ENCODE measurements around the gene ATP9B.

The ATP9B gene

GRCh38 chr18:79394534-79395307, 325.5 kb downstream of the ATP9B start:
- DNase-seq (ENCODE audit: extremely low read depth, low read depth) = no peak
- TF ChIP-seq CTCF (IDR thresholded peaks at IDR 0.05; ENCODE audit: low read depth, low read length) = no peak

GRCh38 chr18:79395308-79395640, 326.1 kb downstream of the ATP9B start:
- DNase-seq (ENCODE audit: extremely low read depth, low read depth) = no peak
- TF ChIP-seq CTCF (IDR thresholded peaks at IDR 0.05; ENCODE audit: low read depth, low read length) = no peak

- DNase-seq (ENCODE audit: extremely low read depth, low read depth) = no peak
- TF ChIP-seq CTCF (IDR thresholded peaks at IDR 0.05; ENCODE audit: low read depth, low read length) = no peak
These were observed 326.7 kb downstream of the ATP9B start, which contains the start of gene NFATC1 for GRCh38 chr18:79395761-79396404. NFATC1 (plus strand) TSS chr18:79395930; CDS start chr18:79396225, 295 bp downstream.

- no peak for DNase-seq (ENCODE audit: extremely low read depth, low read depth)
- peak; percentile 10; the same call in 1 of the 2 replicates for TF ChIP-seq CTCF (IDR thresholded peaks at IDR 0.05; ENCODE audit: low read depth, low read length)
These were observed 327.4 kb downstream of the ATP9B start for GRCh38 chr18:79396431-79397246.

- no peak for TF ChIP-seq CTCF (IDR thresholded peaks at IDR 0.05; ENCODE audit: low read depth, low read length)
- DNase-seq (ENCODE audit: extremely low read depth, low read depth) = no peak
These were observed 328.1 kb downstream of the ATP9B start for GRCh38 chr18:79397247-79397829.

- no peak for TF ChIP-seq CTCF (IDR thresholded peaks at IDR 0.05; ENCODE audit: low read depth, low read length)
- DNase-seq (ENCODE audit: extremely low read depth, low read depth) = no peak
These were observed 328.9 kb downstream of the ATP9B start for GRCh38 chr18:79397830-79398761.
